ENCODE data around the gene CLIP2. TPM values are rescaled to one million over a fixed set of nuclear protein-coding genes. Genes with fewer than 3 reads are reported as not detected.
"Not testable (repeated sequence)": the region's sequence is repeated elsewhere in the genome, so short reads cannot be mapped to it uniquely, and the experiment has no call there.

CLIP2 gene
- total RNA-seq, 1 experiment from 2014 or later, result 28.9 TPM

DNA sequence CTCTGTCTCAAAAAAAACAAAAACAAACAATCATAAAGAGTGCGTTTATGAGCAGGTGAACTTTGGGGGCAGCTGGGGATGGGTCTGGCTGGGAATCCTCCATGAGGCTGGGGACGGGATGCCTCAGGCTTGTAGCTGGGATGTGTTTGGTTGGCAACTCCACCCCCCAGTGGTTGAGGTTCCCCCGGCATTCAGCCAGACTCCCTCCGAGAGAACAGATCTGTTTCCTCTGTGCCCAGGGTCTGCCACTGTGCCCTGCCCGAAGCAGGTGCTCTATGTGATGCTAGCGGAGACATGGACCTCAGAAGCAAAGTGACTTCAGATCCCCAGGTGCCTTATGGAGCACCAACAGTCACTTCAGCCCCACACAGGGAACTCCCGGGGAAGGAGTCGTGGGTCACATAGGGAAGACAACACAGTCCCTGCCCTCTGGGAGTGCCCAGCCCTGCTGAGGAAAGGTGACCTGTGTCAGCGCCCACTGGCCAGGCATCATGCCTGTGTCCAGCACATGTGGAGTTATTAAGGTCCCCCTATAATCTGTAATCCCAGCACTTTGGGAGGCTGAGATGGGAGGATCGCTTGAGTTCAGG, 135.2 kb downstream of the CLIP2 start:
- intact Hi-C loops (cut with micrococcal nuclease; ENCODE audit: unreplicated experiment), result no loop called here
- no TSS peak for BruUV-seq (replicated peaks)
- POLR2A ChIA-PET (ENCODE audit: low non-redundant PET), result no interaction called here
- Histone ChIP-seq H3K36me3 (ENCODE audit: insufficient read depth, low read length, poor library complexity, severe bottlenecking) (no peaks in the 10 kb centered on the region), H3K9me3 (ENCODE audit: low read depth, low read length, poor library complexity, severe bottlenecking) (no peaks in the 10 kb centered on the region), H3K4me3 (ENCODE audit: low read depth, low read length, poor library complexity, severe bottlenecking) (no peak overlapping the region), H3K27ac (ENCODE audit: low read depth, low read length, poor library complexity, severe bottlenecking) (no peak overlapping the region), H3K27me3 (replicated peaks; ENCODE audit: insufficient read depth, low read depth, low read length, poor library complexity) (no peaks in the 10 kb centered on the region), H3K4me1 (ENCODE audit: insufficient read depth, low read length, poor library complexity, severe bottlenecking) (peaks cover 6% of the 10 kb centered on the region)
- CTCF ChIA-PET, result no interaction called here
- no peak for DNase-seq (ENCODE audit: low spot score)
- TF ChIP-seq, protein P1, sequence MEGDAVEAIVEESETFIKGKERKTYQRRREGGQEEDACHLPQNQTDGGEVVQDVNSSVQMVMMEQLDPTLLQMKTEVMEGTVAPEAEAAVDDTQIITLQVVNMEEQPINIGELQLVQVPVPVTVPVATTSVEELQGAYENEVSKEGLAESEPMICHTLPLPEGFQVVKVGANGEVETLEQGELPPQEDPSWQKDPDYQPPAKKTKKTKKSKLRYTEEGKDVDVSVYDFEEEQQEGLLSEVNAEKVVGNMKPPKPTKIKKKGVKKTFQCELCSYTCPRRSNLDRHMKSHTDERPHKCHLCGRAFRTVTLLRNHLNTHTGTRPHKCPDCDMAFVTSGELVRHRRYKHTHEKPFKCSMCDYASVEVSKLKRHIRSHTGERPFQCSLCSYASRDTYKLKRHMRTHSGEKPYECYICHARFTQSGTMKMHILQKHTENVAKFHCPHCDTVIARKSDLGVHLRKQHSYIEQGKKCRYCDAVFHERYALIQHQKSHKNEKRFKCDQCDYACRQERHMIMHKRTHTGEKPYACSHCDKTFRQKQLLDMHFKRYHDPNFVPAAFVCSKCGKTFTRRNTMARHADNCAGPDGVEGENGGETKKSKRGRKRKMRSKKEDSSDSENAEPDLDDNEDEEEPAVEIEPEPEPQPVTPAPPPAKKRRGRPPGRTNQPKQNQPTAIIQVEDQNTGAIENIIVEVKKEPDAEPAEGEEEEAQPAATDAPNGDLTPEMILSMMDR (conservative IDR thresholded peaks at IDR 0.05; ENCODE audit: low read depth, low read length), result no peak
- no peak for TF ChIP-seq EZH2 (IDR thresholded peaks at IDR 0.05; ENCODE audit: borderline replicate concordance, low read depth, low read length, poor library complexity, severe bottlenecking)

DNA sequence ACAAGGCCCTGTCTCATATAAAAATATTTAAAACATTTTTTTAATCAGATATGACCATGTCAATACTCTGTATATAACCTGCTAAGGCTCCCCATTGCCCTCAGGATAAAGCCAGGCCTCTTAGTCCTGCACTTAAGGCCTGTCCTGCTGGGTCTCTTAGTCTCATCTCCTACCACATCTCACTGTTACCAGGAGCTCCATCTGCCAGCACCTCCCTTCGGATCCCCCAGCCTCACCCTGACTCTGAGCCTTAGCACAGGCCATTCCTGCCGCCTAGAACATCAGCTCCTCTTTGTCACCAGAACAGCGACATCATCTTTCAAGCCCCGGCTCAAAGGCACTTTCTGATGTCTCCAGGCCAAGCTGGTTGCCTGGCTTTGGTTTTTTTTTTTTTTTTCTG, 138.8 kb downstream of the CLIP2 start:
- no peak overlapping the region for H3K4me3 ChIP-seq (ENCODE audit: low read depth, low read length, poor library complexity, severe bottlenecking)
- H3K27ac ChIP-seq (ENCODE audit: low read depth, low read length, poor library complexity, severe bottlenecking), result no peak overlapping the region
- BruUV-seq (replicated peaks), result no TSS peak
- CTCF ChIA-PET, result interaction anchor here (0.5 kb wide), 1 partner anchor 617 kb away, joined by 5 read pairs; no protein-coding TSS in a partner anchor
- no peaks in the 10 kb centered on the region for H3K9me3 ChIP-seq (ENCODE audit: low read depth, low read length, poor library complexity, severe bottlenecking)
- intact Hi-C loops (cut with micrococcal nuclease; ENCODE audit: unreplicated experiment), result no loop called here
- no peak for TF ChIP-seq EZH2 (IDR thresholded peaks at IDR 0.05; ENCODE audit: borderline replicate concordance, low read depth, low read length, poor library complexity, severe bottlenecking)
- TF ChIP-seq, protein P1 (conservative IDR thresholded peaks at IDR 0.05; ENCODE audit: low read depth, low read length), result no peak
- H3K4me1 ChIP-seq (ENCODE audit: insufficient read depth, low read length, poor library complexity, severe bottlenecking), result peaks cover 9% of the 10 kb centered on the region
- POLR2A ChIA-PET (ENCODE audit: low non-redundant PET), result interaction anchor here (0.6 kb wide), 1 partner anchor 26 kb away, joined by 3 read pairs; no protein-coding TSS in a partner anchor
- no peaks in the 10 kb centered on the region for H3K36me3 ChIP-seq (ENCODE audit: insufficient read depth, low read length, poor library complexity, severe bottlenecking)
- no peaks in the 10 kb centered on the region for H3K27me3 ChIP-seq (replicated peaks; ENCODE audit: insufficient read depth, low read depth, low read length, poor library complexity)
- no peak for DNase-seq (ENCODE audit: low spot score)

DNA sequence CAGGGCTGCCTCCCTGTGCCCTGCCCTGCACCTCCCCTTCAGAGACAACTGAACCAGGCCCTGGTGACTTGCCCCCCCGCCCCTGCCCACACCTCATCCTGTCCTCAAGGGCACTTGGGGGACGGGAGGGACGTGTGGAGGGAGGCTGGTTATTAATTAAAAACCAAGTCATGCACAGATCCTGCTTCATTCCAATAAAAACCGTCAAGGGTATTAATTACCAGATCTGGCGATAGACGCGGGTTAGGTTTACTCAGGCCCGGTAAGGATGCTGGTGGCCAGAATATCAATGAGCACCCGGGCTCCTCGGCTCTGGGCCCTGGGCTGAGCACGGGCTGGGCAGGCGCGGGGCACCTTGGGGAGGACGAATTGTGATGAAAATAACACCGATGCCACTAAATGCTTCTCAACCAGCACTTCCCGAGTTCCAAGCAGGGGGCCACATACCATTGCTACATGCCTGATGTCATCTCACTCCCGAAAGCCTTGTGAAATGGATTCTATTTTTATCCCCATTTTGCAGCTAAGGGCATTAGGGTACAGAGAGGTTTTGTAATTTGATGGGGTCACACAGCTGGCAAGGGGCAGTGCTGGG, 140.0 kb downstream of the CLIP2 start:
- no TSS peak for BruUV-seq (replicated peaks)
- no peak overlapping the region for H3K27ac ChIP-seq (ENCODE audit: low read depth, low read length, poor library complexity, severe bottlenecking)
- no peaks in the 10 kb centered on the region for H3K9me3 ChIP-seq (ENCODE audit: low read depth, low read length, poor library complexity, severe bottlenecking)
- CTCF ChIA-PET, result interaction anchor here (0.6 kb wide), 1 partner anchor 228 kb away, joined by 8 read pairs; the partner anchor contains the start of gene GTF2I
- no peaks in the 10 kb centered on the region for H3K27me3 ChIP-seq (replicated peaks; ENCODE audit: insufficient read depth, low read depth, low read length, poor library complexity)
- TF ChIP-seq, protein P1 (conservative IDR thresholded peaks at IDR 0.05; ENCODE audit: low read depth, low read length), result no peak
- no peak for TF ChIP-seq EZH2 (IDR thresholded peaks at IDR 0.05; ENCODE audit: borderline replicate concordance, low read depth, low read length, poor library complexity, severe bottlenecking)
- peak; percentile 84 for DNase-seq (ENCODE audit: low spot score)
- POLR2A ChIA-PET (ENCODE audit: low non-redundant PET), result no interaction called here
- no peaks in the 10 kb centered on the region for H3K36me3 ChIP-seq (ENCODE audit: insufficient read depth, low read length, poor library complexity, severe bottlenecking)
- intact Hi-C loops (cut with micrococcal nuclease; ENCODE audit: unreplicated experiment), result no loop called here
- H3K4me3 ChIP-seq (ENCODE audit: low read depth, low read length, poor library complexity, severe bottlenecking), result no peak overlapping the region
- peaks cover 9% of the 10 kb centered on the region for H3K4me1 ChIP-seq (ENCODE audit: insufficient read depth, low read length, poor library complexity, severe bottlenecking)

DNA sequence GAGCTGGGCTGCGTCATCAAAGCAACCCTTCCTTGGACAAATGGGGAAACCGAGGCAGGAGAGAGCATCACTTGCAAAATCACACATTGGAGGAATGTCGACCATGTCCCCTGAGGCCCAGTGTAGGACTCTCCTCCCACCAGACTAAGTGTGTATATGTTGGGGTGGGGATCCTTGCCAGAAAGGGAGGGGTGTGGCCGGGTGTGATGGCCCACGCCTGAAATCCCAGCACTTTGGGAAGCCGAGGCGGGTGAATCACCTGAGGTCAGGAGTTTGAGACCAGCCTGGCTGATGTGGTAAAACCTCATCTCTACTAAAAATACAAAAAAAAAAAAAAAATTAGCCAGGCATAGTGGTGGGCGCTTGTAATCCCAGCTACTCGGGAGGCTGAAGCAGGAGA, 141.2 kb downstream of the CLIP2 start:
- BruUV-seq (replicated peaks); intact Hi-C loops (cut with micrococcal nuclease; ENCODE audit: unreplicated experiment): not testable (repeated sequence)

More for the DNA sequence above, 141.2 kb downstream of the CLIP2 start:
- POLR2A ChIA-PET (ENCODE audit: low non-redundant PET); H3K9me3 ChIP-seq (ENCODE audit: low read depth, low read length, poor library complexity, severe bottlenecking); H3K27me3 ChIP-seq (replicated peaks; ENCODE audit: insufficient read depth, low read depth, low read length, poor library complexity); DNase-seq (ENCODE audit: low spot score); H3K4me3 ChIP-seq (ENCODE audit: low read depth, low read length, poor library complexity, severe bottlenecking); CTCF ChIA-PET; H3K36me3 ChIP-seq (ENCODE audit: insufficient read depth, low read length, poor library complexity, severe bottlenecking); H3K4me1 ChIP-seq (ENCODE audit: insufficient read depth, low read length, poor library complexity, severe bottlenecking); H3K27ac ChIP-seq (ENCODE audit: low read depth, low read length, poor library complexity, severe bottlenecking): not testable (repeated sequence)

Measured in A673 (cell line).